ENCODE results near the gene RASSF1. TPM values are rescaled to one million over a fixed set of nuclear protein-coding genes. Genes with fewer than 3 reads are reported as not detected.

The RASSF1 gene
- total and polyA plus RNA-seq, 2 of the 4 experiments (the other 2 are of a cell fraction): 17.4 to 53.4 TPM

DNA sequence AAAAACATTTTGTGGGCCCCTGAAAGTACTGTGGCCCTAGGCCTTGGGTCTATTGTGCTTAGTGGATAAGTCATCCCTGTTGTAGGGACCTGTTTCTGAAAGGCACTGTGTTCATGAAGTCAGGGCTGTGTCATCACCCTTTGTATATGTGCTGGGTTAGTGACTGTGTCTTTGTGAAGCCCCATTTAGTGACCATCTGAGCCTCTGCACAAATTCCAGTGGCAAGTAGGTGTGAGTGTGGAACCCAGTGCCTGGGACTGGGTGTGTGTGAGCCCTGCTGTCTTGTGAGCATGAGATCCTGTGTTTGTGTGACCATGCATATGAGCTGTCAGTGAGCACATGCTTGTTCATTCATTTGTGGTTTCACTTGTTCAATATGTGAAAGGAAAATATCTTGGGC, 36.0 kb downstream of the RASSF1 start:
- BruUV-seq (replicated peaks): no TSS peak
- H3K56ac ChIP-seq (ENCODE audit: extremely low read depth, insufficient read depth, low read length): no peak overlapping the region
- ChIA-PET CTCF (interaction anchor here (0.6 kb wide), 1 partner anchor 304 kb away, joined by 3 read pairs; no protein-coding TSS in a partner anchor), POLR2A (ENCODE audit: unreplicated experiment) (no interaction called here)
- H3K9ac ChIP-seq (ENCODE audit: low read depth, low read length): no peak overlapping the region
- peaks cover 8% of the 10 kb centered on the region for H3K4me1 ChIP-seq (ENCODE audit: control insufficient read depth, insufficient read depth, low read length)
- H3K79me1 ChIP-seq (ENCODE audit: low read depth in 1 of 2, low read length in 2 of 2): peaks cover 9 to 18% of the 10 kb centered on the region in 2 experiments; a peak in 3 of 4 replicates
- no peak overlapping the region for H2BK120ac ChIP-seq (ENCODE audit: low read depth, low read length)
- H2AK9ac ChIP-seq (replicated peaks; ENCODE audit: low read depth, low read length, poor library complexity): no peak overlapping the region
- ATAC-seq (ENCODE audit: low read depth): no peak
- H3K4me3 ChIP-seq (ENCODE audit: insufficient read depth, low read depth, low read length): no peak overlapping the region
- H3K4me2 ChIP-seq (ENCODE audit: low read depth, low read length): no peak overlapping the region
- H3K18ac ChIP-seq (ENCODE audit: low read depth, low read length): no peak overlapping the region
- H3K14ac ChIP-seq (replicated peaks; ENCODE audit: low read depth, low read length): no peak overlapping the region
- peaks cover 14% of the 10 kb centered on the region for H3K9me1 ChIP-seq (ENCODE audit: insufficient read depth, low read length)
- no peak overlapping the region for H3K27ac ChIP-seq (ENCODE audit: insufficient read depth, low read length)
- in situ Hi-C loops (cut with MboI; ENCODE audit: low sequenced_read_pairs) (no loop called here), dilution Hi-C loops (cut with HindIII; ENCODE audit: low sequenced_read_pairs, unreplicated experiment) (no loop called here), intact Hi-C loops (cut with micrococcal nuclease) (no loop called here)
- no peak overlapping the region for H2BK5ac ChIP-seq (ENCODE audit: low read depth, low read length, poor library complexity, severe bottlenecking)
- no peak overlapping the region for H2BK20ac ChIP-seq (ENCODE audit: low read depth, low read length)
- H2AFZ ChIP-seq (replicated peaks; ENCODE audit: low read length, poor library complexity): peak overlapping the region; percentile 21
- H3K36me3 ChIP-seq (ENCODE audit: control insufficient read depth, insufficient read depth, low read length): no peaks in the 10 kb centered on the region
- TF ChIP-seq FOS (IDR thresholded peaks at IDR 0.05; ENCODE audit: low read depth, low read length): no peak
- no peak overlapping the region for H4K8ac ChIP-seq (ENCODE audit: low read depth in 2 of 2, low read length in 2 of 2)
- DNase-seq: peak; percentile 74
- no peak overlapping the region for H2BK15ac ChIP-seq (ENCODE audit: low read depth, low read length)
- no peak overlapping the region for H3K4ac ChIP-seq (ENCODE audit: low read depth, low read length)
- no peak overlapping the region for H3K23ac ChIP-seq (ENCODE audit: low read depth, low read length)
- no peak overlapping the region for H4K5ac ChIP-seq (ENCODE audit: low read depth, low read length)
- H4K20me1 ChIP-seq (ENCODE audit: insufficient read depth, low read length): no peaks in the 10 kb centered on the region
- peaks cover 6% of the 10 kb centered on the region; the same call in 1 of the 2 replicates for H3K9me3 ChIP-seq (ENCODE audit: control insufficient read depth, insufficient read depth, low read length)
- no peak overlapping the region for H2AK5ac ChIP-seq (ENCODE audit: low read depth, low read length)
- no peaks in the 10 kb centered on the region for H3K27me3 ChIP-seq (ENCODE audit: control insufficient read depth, insufficient read depth, low read length)
- no peak overlapping the region for H4K91ac ChIP-seq (ENCODE audit: insufficient read depth, low read depth, low read length)

Data from IMR-90 (cell line).